GM19193 (cell line): ENCODE measurements around the gene CLASP2.

ENCODE experiments used
- POLR2A ChIP-seq: IDR thresholded peaks from 4 replicates; pipeline ENCODE4 v1.6.1; 2011; ENCODE audit not compliant: insufficient read depth, insufficient read length; ENCODE audit errors: extremely low read depth

The CLASP2 gene

GRCh38 chr3:33658991-33659848 lies 58.8 kb downstream of the CLASP2 start:
- peak; percentile 40 for TF ChIP-seq POLR2A

- TF ChIP-seq POLR2A: no peak
These were observed 59.4 kb downstream of the CLASP2 start for GRCh38 chr3:33658621-33658990.

- TF ChIP-seq POLR2A: no peak
These were observed 60.0 kb downstream of the CLASP2 start for GRCh38 chr3:33658039-33658438.

- no peak for TF ChIP-seq POLR2A
These were observed 65.3 kb downstream of the CLASP2 start for GRCh38 chr3:33652736-33653135.

- TF ChIP-seq POLR2A: no peak
These were observed 67.6 kb downstream of the CLASP2 start for GRCh38 chr3:33650495-33650894.

GRCh38 chr3:33648793-33649192 lies 69.3 kb downstream of the CLASP2 start:
- TF ChIP-seq POLR2A: no peak

GRCh38 chr3:33646406-33646805 lies 71.6 kb downstream of the CLASP2 start:
- no peak for TF ChIP-seq POLR2A

GRCh38 chr3:33645060-33645647 lies 72.9 kb downstream of the CLASP2 start:
- TF ChIP-seq POLR2A: no peak

GRCh38 chr3:33644582-33644981 lies 73.5 kb downstream of the CLASP2 start:
- TF ChIP-seq POLR2A: no peak

- no peak for TF ChIP-seq POLR2A
These were observed 75.2 kb downstream of the CLASP2 start for GRCh38 chr3:33642806-33643205.

- no peak for TF ChIP-seq POLR2A
These were observed 78.2 kb downstream of the CLASP2 start for GRCh38 chr3:33639889-33640288.

GRCh38 chr3:33637482-33637881 lies 80.6 kb downstream of the CLASP2 start:
- TF ChIP-seq POLR2A: no peak

GRCh38 chr3:33636125-33636850 lies 81.8 kb downstream of the CLASP2 start:
- no peak for TF ChIP-seq POLR2A

GRCh38 chr3:33634262-33634661 lies 83.8 kb downstream of the CLASP2 start:
- no peak for TF ChIP-seq POLR2A

- no peak for TF ChIP-seq POLR2A
These were observed 88.8 kb downstream of the CLASP2 start for GRCh38 chr3:33629219-33629618.

- no peak for TF ChIP-seq POLR2A
These were observed 93.3 kb downstream of the CLASP2 start for GRCh38 chr3:33624756-33625155.
